GM21447 (cell line): ENCODE measurements around the gene CNTN4.
"Not testable (repeated sequence)": the region's sequence is repeated elsewhere in the genome, so short reads cannot be mapped to it uniquely, and the experiment has no call there.

Experiments
- ATAC-seq: cut with Tn5 transposase; IDR thresholded peaks from one replicate; pipeline ENCODE4 v1.9.1; 2021; ENCODE audit not compliant: unreplicated experiment

CNTN4 gene

GRCh38 chr3:2771741-2772140, 673.1 kb downstream of the CNTN4 start:
- ATAC-seq, result no peak

- ATAC-seq, result no peak
Observed at GRCh38 chr3:2772803-2773202, 674.1 kb downstream of the CNTN4 start.

- ATAC-seq, result no peak
Observed at GRCh38 chr3:2774481-2775249, 676.0 kb downstream of the CNTN4 start.

GRCh38 chr3:2783261-2783660, 684.6 kb downstream of the CNTN4 start:
- no peak for ATAC-seq

GRCh38 chr3:2784627-2785026, 686.0 kb downstream of the CNTN4 start:
- ATAC-seq, result no peak

- no peak for ATAC-seq
Observed at GRCh38 chr3:2790266-2790815, 691.7 kb downstream of the CNTN4 start.

- ATAC-seq, result no peak
Observed at GRCh38 chr3:2792432-2792831, 693.8 kb downstream of the CNTN4 start.

GRCh38 chr3:2793987-2794386, 695.3 kb downstream of the CNTN4 start:
- ATAC-seq, result no peak

- ATAC-seq, result no peak
Observed at GRCh38 chr3:2802429-2802828, 703.8 kb downstream of the CNTN4 start.

GRCh38 chr3:2807514-2807913, 708.8 kb downstream of the CNTN4 start:
- ATAC-seq, result no peak

- no peak for ATAC-seq
Observed at GRCh38 chr3:2810723-2811122, 712.1 kb downstream of the CNTN4 start.

- ATAC-seq, result no peak
Observed at GRCh38 chr3:2819571-2819970, 720.9 kb downstream of the CNTN4 start.

- ATAC-seq, result not testable (repeated sequence)
Observed at GRCh38 chr3:2820982-2821381, 722.3 kb downstream of the CNTN4 start.

- ATAC-seq, result no peak
Observed at GRCh38 chr3:2822611-2823010, 723.9 kb downstream of the CNTN4 start.

- ATAC-seq, result no peak
Observed at GRCh38 chr3:2823031-2823430, 724.4 kb downstream of the CNTN4 start.

GRCh38 chr3:2823437-2824211, 725.0 kb downstream of the CNTN4 start:
- ATAC-seq, result no peak

- ATAC-seq, result no peak
Observed at GRCh38 chr3:2826036-2826435, 727.4 kb downstream of the CNTN4 start.

- no peak for ATAC-seq
Observed at GRCh38 chr3:2826453-2826852, 727.8 kb downstream of the CNTN4 start.

- no peak for ATAC-seq
Observed at GRCh38 chr3:2837239-2837638, 738.6 kb downstream of the CNTN4 start.

- no peak for ATAC-seq
Observed at GRCh38 chr3:2837910-2838309, 739.2 kb downstream of the CNTN4 start.

GRCh38 chr3:2838546-2839157, 740.0 kb downstream of the CNTN4 start:
- no peak for ATAC-seq

GRCh38 chr3:2839876-2840275, 741.2 kb downstream of the CNTN4 start:
- ATAC-seq, result no peak
